HUES64 (cell line): ENCODE data around the gene ELF1.
"Not testable (repeated sequence)": the region's sequence is repeated elsewhere in the genome, so short reads cannot be mapped to it uniquely, and the experiment has no call there.

Experiments
- H3K27ac ChIP-seq: 2 replicates; pipeline ENCODE4 v1.7.0; 2013; ENCODE audit warnings: low read depth, low read length, inconsistent platforms
- H3K27me3 ChIP-seq: 2 replicates; pipeline ENCODE4 v1.6.1; 2013; ENCODE audit warnings: mild to moderate bottlenecking, low read length; ENCODE audit not compliant: insufficient read depth
- H3K36me3 ChIP-seq: 2 replicates; pipeline ENCODE4 v1.6.1; 2013; ENCODE audit warnings: mild to moderate bottlenecking, low read length; ENCODE audit not compliant: insufficient read depth
- H3K4me1 ChIP-seq: 2 replicates; pipeline ENCODE4 v1.6.1; 2013; ENCODE audit warnings: mild to moderate bottlenecking, low read length, moderate library complexity; ENCODE audit not compliant: insufficient read depth
- H3K4me3 ChIP-seq: 2 replicates; pipeline ENCODE4 v1.5.1; 2013; ENCODE audit warnings: mild to moderate bottlenecking, low read length, moderate library complexity
- H3K9ac ChIP-seq: 2 replicates; pipeline ENCODE4 v1.6.1; 2013; ENCODE audit warnings: mild to moderate bottlenecking, low read depth, low read length
- H3K9me3 ChIP-seq: 2 replicates; pipeline ENCODE4 v1.6.1; 2013; ENCODE audit warnings: low read depth, low read length; ENCODE audit not compliant: insufficient read depth
- WGBS: fragments of 150-250, 120-280 bp; methylation state at CpG from one replicate; pipeline ENCODE4 v1.1.7; 2013; ENCODE audit warnings: missing lambda C conversion rate; 5-methylcytosine and 5-hydroxymethylcytosine counted together

Gene ELF1

GRCh38 chr13:40911341-40911740, 107.8 kb downstream of the ELF1 start:
- no peaks in the 10 kb centered on the region for H3K4me1 ChIP-seq
- no peaks in the 10 kb centered on the region for H3K27me3 ChIP-seq
- no peaks in the 10 kb centered on the region for H3K36me3 ChIP-seq
- H3K4me3 ChIP-seq = no peak overlapping the region
- no peak overlapping the region for H3K9ac ChIP-seq
- H3K27ac ChIP-seq = no peak overlapping the region
- H3K9me3 ChIP-seq = no peaks in the 10 kb centered on the region

- Histone ChIP-seq H3K4me3 (no peak overlapping the region), H3K9me3 (no peaks in the 10 kb centered on the region), H3K4me1 (no peaks in the 10 kb centered on the region), H3K27ac (no peak overlapping the region), H3K36me3 (no peaks in the 10 kb centered on the region), H3K9ac (no peak overlapping the region), H3K27me3 (no peaks in the 10 kb centered on the region)
- 91% methylated on average over 2 of the region's 2 CpGs for WGBS
Measured at GRCh38 chr13:40910324-40911050, 108.6 kb downstream of the ELF1 start.

GRCh38 chr13:40909541-40910200, 109.4 kb downstream of the ELF1 start:
- not testable (repeated sequence) for H3K27me3 ChIP-seq, H3K4me1 ChIP-seq, H3K9ac ChIP-seq, H3K27ac ChIP-seq, H3K9me3 ChIP-seq, H3K4me3 ChIP-seq, H3K36me3 ChIP-seq
- 96% methylated on average over 4 of the region's 4 CpGs for WGBS

- Histone ChIP-seq H3K27me3 (no peaks in the 10 kb centered on the region), H3K36me3 (no peaks in the 10 kb centered on the region), H3K9me3 (no peaks in the 10 kb centered on the region), H3K4me3 (no peak overlapping the region), H3K9ac (no peak overlapping the region), H3K27ac (no peak overlapping the region), H3K4me1 (no peaks in the 10 kb centered on the region)
- WGBS = 90% methylated on average over 1 of the region's 1 CpG
Measured at GRCh38 chr13:40908546-40908945, 110.6 kb downstream of the ELF1 start.

DNA sequence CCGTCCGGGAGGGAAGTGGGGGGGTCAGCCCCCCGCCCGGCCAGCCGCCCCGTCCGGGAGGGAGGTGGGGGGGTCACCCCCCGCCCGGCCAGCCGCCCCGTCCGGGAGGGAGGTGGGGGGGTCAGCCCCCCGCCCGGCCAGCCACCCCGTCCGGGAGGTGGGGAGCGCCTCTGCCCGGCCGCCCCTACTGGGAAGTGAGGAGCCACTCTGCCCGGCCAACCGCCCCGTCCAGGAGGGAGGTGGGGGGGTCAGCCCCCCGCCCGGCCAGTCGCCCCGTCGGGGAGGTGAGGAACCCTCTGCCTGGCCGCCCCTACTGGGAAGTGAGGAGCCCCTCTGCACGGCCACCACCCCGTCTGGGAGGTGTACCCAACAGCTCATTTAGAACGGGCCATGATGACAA, 118.1 kb downstream of the ELF1 start:
- WGBS = 95% methylated on average over 29 of the region's 31 CpGs
- not testable (repeated sequence) for H3K9ac ChIP-seq, H3K4me3 ChIP-seq, H3K36me3 ChIP-seq, H3K27me3 ChIP-seq, H3K9me3 ChIP-seq, H3K4me1 ChIP-seq, H3K27ac ChIP-seq

DNA sequence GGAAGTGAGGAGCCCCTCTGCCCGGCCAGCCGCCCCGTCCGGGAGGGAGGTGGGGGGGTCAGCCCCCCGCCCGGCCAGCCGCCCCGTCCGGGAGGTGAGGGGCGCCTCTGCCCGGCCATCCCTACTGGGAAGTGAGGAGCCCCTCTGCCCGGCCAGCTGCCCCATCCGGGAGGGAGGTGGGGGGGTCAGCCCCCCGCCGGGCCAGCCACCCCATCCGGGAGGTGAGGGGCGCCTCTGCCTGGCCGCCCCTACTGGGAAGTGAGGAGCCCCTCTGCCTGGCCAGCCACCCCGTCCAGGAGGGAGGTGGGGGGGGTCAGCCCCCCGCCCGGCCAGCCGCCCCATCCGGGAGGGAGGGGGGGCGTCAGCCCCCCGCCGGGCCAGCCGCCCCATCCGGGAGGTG, 118.5 kb downstream of the ELF1 start:
- not testable (repeated sequence) for H3K27ac ChIP-seq, H3K4me1 ChIP-seq, H3K36me3 ChIP-seq, H3K4me3 ChIP-seq, H3K9me3 ChIP-seq, H3K9ac ChIP-seq, H3K27me3 ChIP-seq
- 88% methylated on average over 16 of the region's 28 CpGs for WGBS

DNA sequence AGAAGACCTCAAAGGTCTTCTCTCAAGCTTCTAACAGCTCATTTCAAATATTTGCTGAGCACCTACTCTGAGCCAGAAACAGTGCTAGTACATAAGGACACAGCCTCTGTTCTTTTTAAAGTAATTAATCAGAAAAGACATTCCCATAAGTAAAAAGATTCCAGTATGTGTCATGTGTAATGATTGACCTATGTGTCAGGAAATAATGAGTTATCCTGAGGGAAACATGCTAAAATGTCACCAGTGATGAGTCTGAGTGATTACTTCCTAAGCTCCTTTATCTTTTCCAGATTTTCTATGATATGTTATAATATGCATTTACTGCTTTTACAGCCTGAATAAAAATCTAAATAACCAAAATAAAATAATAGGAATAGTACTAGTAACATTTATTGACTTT, 122.1 kb downstream of the ELF1 start:
- no peak overlapping the region for H3K4me3 ChIP-seq
- H3K27me3 ChIP-seq = no peaks in the 10 kb centered on the region
- no peak overlapping the region for H3K9ac ChIP-seq
- H3K27ac ChIP-seq = no peak overlapping the region
- no peaks in the 10 kb centered on the region for H3K4me1 ChIP-seq
- no peaks in the 10 kb centered on the region for H3K9me3 ChIP-seq
- no peaks in the 10 kb centered on the region for H3K36me3 ChIP-seq

DNA sequence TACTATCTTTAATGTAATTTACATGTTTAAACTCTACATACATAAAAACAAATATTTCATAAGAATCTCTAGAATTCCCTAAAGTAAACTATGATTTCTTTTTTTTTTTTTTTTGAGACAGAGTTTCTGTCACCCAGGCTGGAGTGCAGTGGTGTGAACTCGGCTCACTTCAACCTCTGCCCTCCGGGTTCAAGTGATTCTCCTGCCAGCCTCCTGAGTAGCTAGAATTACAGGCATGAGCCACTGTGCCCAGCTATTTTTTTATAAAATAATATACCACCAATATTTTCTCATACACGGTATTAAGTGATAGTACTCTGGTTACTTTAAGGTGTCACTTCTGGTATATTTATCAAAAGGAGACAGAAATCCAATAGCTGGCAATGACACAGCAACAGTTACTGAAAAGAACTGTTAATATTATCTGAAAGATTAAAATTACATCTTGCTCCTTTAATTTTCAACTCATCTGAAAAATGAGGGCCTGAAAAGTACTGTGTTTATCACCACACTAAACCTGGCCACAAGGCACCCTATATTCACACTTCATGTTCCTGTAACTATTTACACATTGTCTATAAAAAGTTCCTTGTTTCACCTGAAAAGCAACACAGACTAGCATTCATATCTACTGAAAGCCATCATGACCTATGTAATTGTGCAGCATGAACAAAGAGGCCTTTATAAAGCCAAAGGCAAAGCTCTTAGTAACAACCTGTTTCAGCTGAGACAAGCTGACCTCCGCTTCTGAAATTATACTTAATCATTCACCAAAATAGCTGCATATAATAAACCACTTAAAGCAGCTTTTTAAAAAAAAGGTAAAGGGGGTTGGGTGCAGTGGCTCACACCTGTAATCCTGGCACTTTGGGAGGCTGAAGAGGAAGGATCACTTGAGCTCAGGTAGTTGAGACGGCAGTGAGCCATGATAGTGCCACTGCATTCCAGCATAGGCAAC, 123.6 kb downstream of the ELF1 start:
- no peak overlapping the region for H3K4me3 ChIP-seq
- no peaks in the 10 kb centered on the region for H3K27me3 ChIP-seq
- no peaks in the 10 kb centered on the region for H3K9me3 ChIP-seq
- H3K4me1 ChIP-seq = no peaks in the 10 kb centered on the region
- H3K27ac ChIP-seq = no peak overlapping the region
- WGBS = 96% methylated on average over 4 of the region's 5 CpGs
- no peaks in the 10 kb centered on the region for H3K36me3 ChIP-seq
- H3K9ac ChIP-seq = no peak overlapping the region

- not testable (repeated sequence) for H3K4me3 ChIP-seq, H3K9me3 ChIP-seq, H3K27me3 ChIP-seq, H3K4me1 ChIP-seq, H3K27ac ChIP-seq, H3K9ac ChIP-seq, H3K36me3 ChIP-seq
- 94% methylated on average over 2 of the region's 3 CpGs for WGBS
Measured at GRCh38 chr13:40893573-40893972, 125.5 kb downstream of the ELF1 start.

- Histone ChIP-seq H3K4me1 (no peaks in the 10 kb centered on the region), H3K27ac (no peak overlapping the region), H3K36me3 (no peaks in the 10 kb centered on the region), H3K9me3 (no peaks in the 10 kb centered on the region), H3K27me3 (no peaks in the 10 kb centered on the region), H3K4me3 (no peak overlapping the region), H3K9ac (no peak overlapping the region)
- WGBS = 91% methylated on average over 2 of the region's 3 CpGs
Measured at GRCh38 chr13:40886017-40886416, 133.1 kb downstream of the ELF1 start.

GRCh38 chr13:40884175-40884574, 134.9 kb downstream of the ELF1 start:
- not testable (repeated sequence) for H3K9ac ChIP-seq, H3K4me3 ChIP-seq, H3K4me1 ChIP-seq, H3K27ac ChIP-seq, H3K36me3 ChIP-seq, H3K27me3 ChIP-seq, H3K9me3 ChIP-seq
- WGBS = no CpG with 5 or more reads among the region's 1 CpG
